SK-N-SH treated with all-trans-retinoic acid at 6 μM for 48 hours (cell line): ENCODE measurements around the gene LMOD3.

Experiments
- ATAC-seq: fragments of 200-7000 bp; cut with Tn5 transposase; 3 replicates; pipeline ENCODE4 v1.9.1; 2020; ENCODE audit warnings: mild to moderate bottlenecking, moderate library complexity
- ARNTL ChIP-seq: fragments of 450-650 bp; formaldehyde crosslinking; IDR thresholded peaks from 2 replicates; pipeline ENCODE4 v1.5.0; 2020; ENCODE audit warnings: low read depth, mild to moderate bottlenecking, moderate library complexity, borderline replicate concordance
- BACH2 ChIP-seq: fragments of 250-450 bp; sonication (Bioruptor Pico); IDR thresholded peaks from 2 replicates; pipeline ENCODE4 v1.9.0; 2021; ENCODE audit warnings: mild to moderate bottlenecking, borderline replicate concordance
- CSDC2 ChIP-seq: fragments of 250-450 bp; sonication (Bioruptor Pico); IDR thresholded peaks from 2 replicates; pipeline ENCODE4 v1.5.0; 2020; ENCODE audit warnings: mild to moderate bottlenecking, moderate library complexity
- ESRRG ChIP-seq: fragments of 250-450 bp; sonication (Bioruptor Pico); IDR thresholded peaks from 2 replicates; pipeline ENCODE4 v1.6.1; 2021; ENCODE audit warnings: mild to moderate bottlenecking
- GLIS3 ChIP-seq: fragments of 250-450 bp; sonication (Bioruptor Pico); IDR thresholded peaks from 2 replicates; pipeline ENCODE4 v1.5.0; 2020; ENCODE audit warnings: mild to moderate bottlenecking, moderate library complexity
- ISL1 ChIP-seq: fragments of 250-450 bp; sonication (Bioruptor Pico); IDR thresholded peaks from 2 replicates; pipeline ENCODE4 v2.1.2; 2022; ENCODE audit warnings: mild to moderate bottlenecking, moderate library complexity
- OSR1 ChIP-seq: fragments of 250-450 bp; sonication (Bioruptor Pico); IDR thresholded peaks from 2 replicates; pipeline ENCODE4 v1.8.0; 2022; ENCODE audit warnings: moderate library complexity, mild to moderate bottlenecking, inconsistent platforms
- PPARA ChIP-seq: fragments of 250-450 bp; sonication (Bioruptor Pico); IDR thresholded peaks from 2 replicates; pipeline ENCODE4 v1.5.0; 2020; ENCODE audit warnings: mild to moderate bottlenecking, borderline replicate concordance
- RARB ChIP-seq: fragments of 250-450 bp; sonication (Bioruptor Pico); IDR thresholded peaks from 2 replicates; pipeline ENCODE4 v1.8.0; 2021; ENCODE audit warnings: mild to moderate bottlenecking, moderate library complexity
- SNAI2 ChIP-seq: fragments of 250-450 bp; sonication (Bioruptor Pico); IDR thresholded peaks from 2 replicates; pipeline ENCODE4 v1.5.0; 2020; ENCODE audit warnings: mild to moderate bottlenecking, moderate library complexity
- TOX ChIP-seq: fragments of 250-450 bp; sonication (Bioruptor Pico); IDR thresholded peaks from 2 replicates; pipeline ENCODE4 v1.8.0; 2021; ENCODE audit warnings: mild to moderate bottlenecking, moderate library complexity, borderline replicate concordance
- ZC3H10 ChIP-seq: fragments of 250-450 bp; sonication (Bioruptor Pico); IDR thresholded peaks from 2 replicates; pipeline ENCODE4 v1.5.1; 2021; ENCODE audit warnings: mild to moderate bottlenecking, moderate library complexity
- ZFP3 ChIP-seq: fragments of 250-450 bp; sonication (Bioruptor Pico); IDR thresholded peaks from 2 replicates; pipeline ENCODE4 v1.5.0; 2020; ENCODE audit warnings: mild to moderate bottlenecking, moderate library complexity
- ZFP30 ChIP-seq: fragments of 450-650 bp; formaldehyde crosslinking; IDR thresholded peaks from 2 replicates; pipeline ENCODE4 v1.5.0; 2022; ENCODE audit warnings: mild to moderate bottlenecking, moderate library complexity
- ZNF565 ChIP-seq: fragments of 450-650 bp; formaldehyde crosslinking; conservative IDR thresholded peaks from 2 replicates; pipeline ENCODE4 v1.5.0; 2020; ENCODE audit warnings: low read depth, mild to moderate bottlenecking, moderate library complexity
- ZNF8 ChIP-seq: fragments of 450-650 bp; formaldehyde crosslinking; IDR thresholded peaks from 2 replicates; pipeline ENCODE4 v1.5.0; 2020; ENCODE audit warnings: mild to moderate bottlenecking, moderate library complexity
- TF ChIP-seq, protein P1 (sequence below): fragments of 250-450 bp; sonication (Bioruptor Pico); IDR thresholded peaks from 2 replicates; pipeline ENCODE4 v1.8.0; 2020; ENCODE audit warnings: mild to moderate bottlenecking, moderate library complexity, borderline replicate concordance
- TF ChIP-seq, protein P2 (sequence below): fragments of 250-450 bp; sonication (Bioruptor Pico); IDR thresholded peaks from 2 replicates; pipeline ENCODE4 v1.5.1; 2021; ENCODE audit warnings: mild to moderate bottlenecking, moderate library complexity
- TF ChIP-seq, protein P3 (sequence below): fragments of 250-450 bp; sonication (Bioruptor Pico); IDR thresholded peaks from 2 replicates; pipeline ENCODE4 v1.5.1; 2020; ENCODE audit warnings: low read depth, mild to moderate bottlenecking, moderate library complexity
- TF ChIP-seq, protein P4 (sequence below): fragments of 250-450 bp; sonication (Bioruptor Pico); IDR thresholded peaks from 2 replicates; pipeline ENCODE4 v1.8.0; 2021; ENCODE audit warnings: low read depth, mild to moderate bottlenecking, moderate library complexity, borderline replicate concordance
- TF ChIP-seq, protein P5 (sequence below): fragments of 250-450 bp; sonication (Bioruptor Pico); IDR thresholded peaks from 2 replicates; pipeline ENCODE4 v1.5.0; 2020; ENCODE audit warnings: mild to moderate bottlenecking, moderate library complexity

LMOD3 gene

DNA sequence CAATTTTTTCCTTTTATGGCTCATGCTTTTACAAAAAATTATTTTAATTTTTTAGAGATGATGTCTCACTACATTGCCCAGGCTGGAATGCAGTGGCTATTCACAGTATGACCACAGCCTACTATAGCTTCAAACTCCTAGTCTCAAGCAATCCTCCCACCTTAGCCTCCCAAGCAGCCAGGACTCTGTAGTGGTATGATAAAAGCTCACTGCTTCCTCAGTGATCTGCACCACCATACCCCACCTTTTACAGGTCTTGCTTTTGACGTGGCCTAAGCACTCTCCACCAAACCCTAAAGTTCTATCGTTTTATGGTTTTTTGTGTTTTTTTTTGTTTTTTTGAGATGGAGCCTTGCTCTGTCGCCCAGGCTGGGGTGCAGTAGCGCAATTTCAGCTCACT is 56.3 kb downstream of the LMOD3 start:
- ATAC-seq, result no peak
- TF ChIP-seq ZNF565 (no peak), ESRRG (CRISPR knock-in tag) (no peak), BACH2 (CRISPR knock-in tag) (no peak), ZNF8 (no peak), SNAI2 (CRISPR knock-in tag) (no peak), CSDC2 (no peak), ZC3H10 (no peak), RARB (CRISPR knock-in tag) (no peak), ZFP3 (CRISPR knock-in tag) (no peak), OSR1 (CRISPR knock-in tag) (no peak), ARNTL (no peak), TOX (CRISPR knock-in tag) (no peak), ZFP30 (CRISPR knock-in tag) (no peak), GLIS3 (CRISPR knock-in tag) (no peak)
- TF ChIP-seq, protein P1, sequence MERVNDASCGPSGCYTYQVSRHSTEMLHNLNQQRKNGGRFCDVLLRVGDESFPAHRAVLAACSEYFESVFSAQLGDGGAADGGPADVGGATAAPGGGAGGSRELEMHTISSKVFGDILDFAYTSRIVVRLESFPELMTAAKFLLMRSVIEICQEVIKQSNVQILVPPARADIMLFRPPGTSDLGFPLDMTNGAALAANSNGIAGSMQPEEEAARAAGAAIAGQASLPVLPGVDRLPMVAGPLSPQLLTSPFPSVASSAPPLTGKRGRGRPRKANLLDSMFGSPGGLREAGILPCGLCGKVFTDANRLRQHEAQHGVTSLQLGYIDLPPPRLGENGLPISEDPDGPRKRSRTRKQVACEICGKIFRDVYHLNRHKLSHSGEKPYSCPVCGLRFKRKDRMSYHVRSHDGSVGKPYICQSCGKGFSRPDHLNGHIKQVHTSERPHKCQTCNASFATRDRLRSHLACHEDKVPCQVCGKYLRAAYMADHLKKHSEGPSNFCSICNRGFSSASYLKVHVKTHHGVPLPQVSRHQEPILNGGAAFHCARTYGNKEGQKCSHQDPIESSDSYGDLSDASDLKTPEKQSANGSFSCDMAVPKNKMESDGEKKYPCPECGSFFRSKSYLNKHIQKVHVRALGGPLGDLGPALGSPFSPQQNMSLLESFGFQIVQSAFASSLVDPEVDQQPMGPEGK, result no peak
- TF ChIP-seq, protein P2, sequence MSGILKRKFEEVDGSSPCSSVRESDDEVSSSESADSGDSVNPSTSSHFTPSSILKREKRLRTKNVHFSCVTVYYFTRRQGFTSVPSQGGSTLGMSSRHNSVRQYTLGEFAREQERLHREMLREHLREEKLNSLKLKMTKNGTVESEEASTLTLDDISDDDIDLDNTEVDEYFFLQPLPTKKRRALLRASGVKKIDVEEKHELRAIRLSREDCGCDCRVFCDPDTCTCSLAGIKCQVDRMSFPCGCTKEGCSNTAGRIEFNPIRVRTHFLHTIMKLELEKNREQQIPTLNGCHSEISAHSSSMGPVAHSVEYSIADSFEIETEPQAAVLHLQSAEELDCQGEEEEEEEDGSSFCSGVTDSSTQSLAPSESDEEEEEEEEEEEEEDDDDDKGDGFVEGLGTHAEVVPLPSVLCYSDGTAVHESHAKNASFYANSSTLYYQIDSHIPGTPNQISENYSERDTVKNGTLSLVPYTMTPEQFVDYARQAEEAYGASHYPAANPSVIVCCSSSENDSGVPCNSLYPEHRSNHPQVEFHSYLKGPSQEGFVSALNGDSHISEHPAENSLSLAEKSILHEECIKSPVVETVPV (CRISPR knock-in tag), result no peak
- TF ChIP-seq, protein P3, sequence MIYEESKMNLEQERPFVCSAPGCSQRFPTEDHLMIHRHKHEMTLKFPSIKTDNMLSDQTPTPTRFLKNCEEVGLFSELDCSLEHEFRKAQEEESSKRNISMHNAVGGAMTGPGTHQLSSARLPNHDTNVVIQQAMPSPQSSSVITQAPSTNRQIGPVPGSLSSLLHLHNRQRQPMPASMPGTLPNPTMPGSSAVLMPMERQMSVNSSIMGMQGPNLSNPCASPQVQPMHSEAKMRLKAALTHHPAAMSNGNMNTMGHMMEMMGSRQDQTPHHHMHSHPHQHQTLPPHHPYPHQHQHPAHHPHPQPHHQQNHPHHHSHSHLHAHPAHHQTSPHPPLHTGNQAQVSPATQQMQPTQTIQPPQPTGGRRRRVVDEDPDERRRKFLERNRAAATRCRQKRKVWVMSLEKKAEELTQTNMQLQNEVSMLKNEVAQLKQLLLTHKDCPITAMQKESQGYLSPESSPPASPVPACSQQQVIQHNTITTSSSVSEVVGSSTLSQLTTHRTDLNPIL (CRISPR knock-in tag), result no peak

DNA sequence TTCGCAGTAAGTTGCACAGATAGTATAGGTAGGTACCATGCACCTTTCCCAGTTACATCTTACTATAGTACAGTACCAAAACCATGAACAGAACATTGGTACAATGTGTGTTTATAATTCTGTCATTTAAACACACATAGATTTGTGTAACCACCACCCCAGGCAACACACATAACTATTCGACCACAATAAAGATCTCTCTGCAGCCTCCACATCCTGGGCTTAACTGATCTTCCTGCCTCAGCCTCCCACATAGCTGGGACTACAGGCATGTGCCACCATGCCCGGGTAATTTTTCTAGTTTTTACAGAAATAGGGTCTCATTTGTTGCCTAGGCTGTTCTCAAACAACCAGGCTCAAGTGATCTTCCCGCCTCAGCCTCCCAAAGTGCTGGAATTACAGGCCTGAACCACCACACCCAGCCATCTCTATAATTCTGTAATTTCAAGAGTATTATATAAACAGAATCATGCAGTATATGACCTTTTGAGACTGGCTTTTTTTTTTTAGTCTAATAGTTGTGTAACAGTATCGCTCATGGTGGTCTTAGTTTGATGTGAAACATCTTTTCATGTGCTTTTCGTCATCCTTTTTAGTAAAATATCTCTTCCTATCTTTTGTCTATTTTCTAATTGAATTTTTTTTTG is 57.0 kb downstream of the LMOD3 start:
- no peak for ATAC-seq
- TF ChIP-seq PPARA (CRISPR knock-in tag), result no peak
- TF ChIP-seq, protein P2 (CRISPR knock-in tag), result no peak
- TF ChIP-seq ZFP3 (CRISPR knock-in tag), result no peak
- no peak for TF ChIP-seq RARB (CRISPR knock-in tag)
- TF ChIP-seq, all 23 proteins: peak for 0

DNA sequence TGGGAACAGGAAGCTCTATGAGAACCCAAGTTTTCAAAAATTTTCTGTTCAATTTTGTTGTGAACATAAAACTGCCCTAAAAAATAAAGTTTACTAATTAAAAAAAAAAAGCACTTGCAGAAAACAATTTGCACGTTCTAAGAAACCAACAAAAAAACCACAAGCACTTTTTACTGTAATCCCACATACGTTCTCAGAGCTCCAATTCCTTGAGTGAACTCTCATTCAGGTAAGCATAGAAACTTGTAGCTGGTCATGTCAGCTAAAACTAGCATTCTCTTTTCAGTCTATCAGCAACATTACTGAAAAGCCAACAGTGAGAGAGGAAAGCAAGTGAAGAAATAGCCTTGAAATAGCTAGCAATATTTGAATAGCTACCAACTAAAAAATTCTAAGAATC is 58.8 kb downstream of the LMOD3 start:
- no peak for ATAC-seq
- no peak for TF ChIP-seq ZC3H10

DNA sequence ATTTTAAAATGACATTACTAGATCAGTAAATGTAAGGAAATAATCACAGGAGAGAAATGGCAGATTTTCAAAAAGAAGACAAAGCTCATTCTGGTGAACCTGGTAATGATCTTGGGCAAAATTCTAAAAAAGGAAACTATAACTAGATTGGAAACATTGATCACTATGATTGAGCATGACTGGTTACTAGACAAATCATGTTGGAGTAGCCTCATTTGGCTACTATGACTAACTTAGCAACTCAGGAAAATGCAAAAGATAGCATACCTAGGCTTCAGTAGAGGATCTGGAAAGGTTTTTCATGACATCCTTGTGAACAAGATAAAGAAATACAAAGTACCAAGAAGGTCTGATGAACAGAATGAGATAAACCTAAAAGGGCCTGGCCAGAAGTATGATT is 62.7 kb downstream of the LMOD3 start:
- no peak for ATAC-seq
- no peak for TF ChIP-seq ISL1 (CRISPR knock-in tag)
- TF ChIP-seq ZC3H10, result no peak
- TF ChIP-seq ZFP3 (CRISPR knock-in tag), result no peak
- TF ChIP-seq ZFP30 (CRISPR knock-in tag), result no peak
- no peak for TF ChIP-seq ESRRG (CRISPR knock-in tag)
- TF ChIP-seq RARB (CRISPR knock-in tag), result no peak

DNA sequence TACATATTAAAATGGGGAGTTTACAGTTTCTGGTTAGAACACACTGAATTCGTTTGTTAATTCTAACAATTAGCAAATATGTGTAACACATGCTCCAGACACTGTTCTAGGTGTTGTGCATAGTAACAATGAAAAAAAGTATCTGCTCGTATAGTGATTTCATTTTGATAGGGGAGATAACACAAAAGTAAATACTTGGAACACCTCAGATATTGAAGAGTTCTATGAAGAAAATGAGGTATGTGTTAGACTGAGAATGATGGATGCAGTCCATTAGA is 63.5 kb downstream of the LMOD3 start:
- ATAC-seq, result no peak
- TF ChIP-seq BACH2 (CRISPR knock-in tag), result no peak
- no peak for TF ChIP-seq ZFP3 (CRISPR knock-in tag)
- TF ChIP-seq ZNF565, result no peak
- TF ChIP-seq OSR1 (CRISPR knock-in tag), result no peak
- TF ChIP-seq, protein P1, result no peak
- no peak for TF ChIP-seq ZC3H10
- TF ChIP-seq CSDC2, result no peak
- TF ChIP-seq ISL1 (CRISPR knock-in tag), result no peak
- TF ChIP-seq, protein P4, sequence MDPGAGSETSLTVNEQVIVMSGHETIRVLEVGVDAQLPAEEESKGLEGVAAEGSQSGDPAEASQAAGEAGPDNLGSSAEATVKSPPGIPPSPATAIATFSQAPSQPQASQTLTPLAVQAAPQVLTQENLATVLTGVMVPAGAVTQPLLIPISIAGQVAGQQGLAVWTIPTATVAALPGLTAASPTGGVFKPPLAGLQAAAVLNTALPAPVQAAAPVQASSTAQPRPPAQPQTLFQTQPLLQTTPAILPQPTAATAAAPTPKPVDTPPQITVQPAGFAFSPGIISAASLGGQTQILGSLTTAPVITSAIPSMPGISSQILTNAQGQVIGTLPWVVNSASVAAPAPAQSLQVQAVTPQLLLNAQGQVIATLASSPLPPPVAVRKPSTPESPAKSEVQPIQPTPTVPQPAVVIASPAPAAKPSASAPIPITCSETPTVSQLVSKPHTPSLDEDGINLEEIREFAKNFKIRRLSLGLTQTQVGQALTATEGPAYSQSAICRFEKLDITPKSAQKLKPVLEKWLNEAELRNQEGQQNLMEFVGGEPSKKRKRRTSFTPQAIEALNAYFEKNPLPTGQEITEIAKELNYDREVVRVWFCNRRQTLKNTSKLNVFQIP (CRISPR knock-in tag), result no peak
- no peak for TF ChIP-seq PPARA (CRISPR knock-in tag)
- TF ChIP-seq TOX (CRISPR knock-in tag), result no peak
- no peak for TF ChIP-seq ZNF8
- no peak for TF ChIP-seq ARNTL
- TF ChIP-seq ESRRG (CRISPR knock-in tag), result no peak
- TF ChIP-seq, protein P5, sequence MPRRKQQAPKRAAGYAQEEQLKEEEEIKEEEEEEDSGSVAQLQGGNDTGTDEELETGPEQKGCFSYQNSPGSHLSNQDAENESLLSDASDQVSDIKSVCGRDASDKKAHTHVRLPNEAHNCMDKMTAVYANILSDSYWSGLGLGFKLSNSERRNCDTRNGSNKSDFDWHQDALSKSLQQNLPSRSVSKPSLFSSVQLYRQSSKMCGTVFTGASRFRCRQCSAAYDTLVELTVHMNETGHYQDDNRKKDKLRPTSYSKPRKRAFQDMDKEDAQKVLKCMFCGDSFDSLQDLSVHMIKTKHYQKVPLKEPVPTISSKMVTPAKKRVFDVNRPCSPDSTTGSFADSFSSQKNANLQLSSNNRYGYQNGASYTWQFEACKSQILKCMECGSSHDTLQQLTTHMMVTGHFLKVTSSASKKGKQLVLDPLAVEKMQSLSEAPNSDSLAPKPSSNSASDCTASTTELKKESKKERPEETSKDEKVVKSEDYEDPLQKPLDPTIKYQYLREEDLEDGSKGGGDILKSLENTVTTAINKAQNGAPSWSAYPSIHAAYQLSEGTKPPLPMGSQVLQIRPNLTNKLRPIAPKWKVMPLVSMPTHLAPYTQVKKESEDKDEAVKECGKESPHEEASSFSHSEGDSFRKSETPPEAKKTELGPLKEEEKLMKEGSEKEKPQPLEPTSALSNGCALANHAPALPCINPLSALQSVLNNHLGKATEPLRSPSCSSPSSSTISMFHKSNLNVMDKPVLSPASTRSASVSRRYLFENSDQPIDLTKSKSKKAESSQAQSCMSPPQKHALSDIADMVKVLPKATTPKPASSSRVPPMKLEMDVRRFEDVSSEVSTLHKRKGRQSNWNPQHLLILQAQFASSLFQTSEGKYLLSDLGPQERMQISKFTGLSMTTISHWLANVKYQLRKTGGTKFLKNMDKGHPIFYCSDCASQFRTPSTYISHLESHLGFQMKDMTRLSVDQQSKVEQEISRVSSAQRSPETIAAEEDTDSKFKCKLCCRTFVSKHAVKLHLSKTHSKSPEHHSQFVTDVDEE (CRISPR knock-in tag), result no peak
- no peak for TF ChIP-seq SNAI2 (CRISPR knock-in tag)
